ENCODE measurements around the gene DPYSL4. TPM values are rescaled to one million over a fixed set of nuclear protein-coding genes. Genes with fewer than 3 reads are reported as not detected.

The DPYSL4 gene
- total RNA-seq = 54.6 and 55.9 TPM in 2 replicates
- long read RNA-seq, partial matches to known transcripts = 1 of 2 reads
- long read RNA-seq, other reads (novel, unspliced or antisense) = 1 of 2 reads

DNA sequence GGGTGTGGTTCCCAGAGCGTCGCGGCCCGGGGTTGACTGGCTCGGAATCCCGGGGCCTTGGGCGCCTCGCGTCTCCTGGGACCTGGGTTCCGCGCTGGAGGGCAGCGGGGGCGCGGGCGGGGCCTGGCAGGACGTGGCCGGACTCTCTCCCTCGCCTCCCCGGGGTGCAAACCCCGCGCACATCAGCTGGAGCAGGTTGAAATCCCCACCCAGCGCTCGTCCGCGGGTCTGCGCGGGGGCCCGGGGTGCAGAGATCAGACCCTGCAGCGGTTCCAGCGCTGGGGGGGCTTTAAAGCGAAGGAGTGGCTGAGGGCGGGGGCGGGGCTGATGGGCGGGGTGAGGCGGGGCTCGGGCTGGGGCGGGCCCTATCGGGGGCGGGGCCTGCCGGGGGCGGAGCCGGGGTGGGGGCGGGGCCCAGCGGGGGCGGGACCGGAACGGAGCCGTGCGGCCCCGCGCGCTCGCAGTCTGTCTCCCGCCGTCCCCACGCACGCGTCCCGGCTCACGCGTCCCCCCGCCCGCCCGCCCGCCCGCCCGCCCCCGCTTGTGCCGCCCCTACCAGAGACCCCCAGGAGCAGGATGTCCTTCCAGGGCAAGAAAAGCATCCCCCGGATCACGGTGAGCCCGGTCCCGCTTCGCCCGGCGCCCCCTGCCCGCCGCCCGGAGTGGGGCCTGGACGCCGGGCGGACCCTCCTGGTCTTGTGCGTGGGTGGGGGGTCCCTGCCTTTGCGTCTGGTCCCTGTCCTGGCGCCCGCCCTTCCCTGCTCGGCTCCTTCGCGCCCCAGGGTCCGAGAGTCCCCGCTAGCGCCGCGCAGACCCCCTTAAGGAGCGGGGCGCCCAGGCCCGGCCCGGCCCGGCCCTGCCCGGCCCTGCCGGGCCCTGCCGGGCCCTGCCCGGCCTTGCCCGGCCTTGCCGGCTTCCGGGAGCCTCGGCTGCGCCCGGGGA, at the start of gene DPYSL4:
TSS of gene DPYSL4 (plus strand) at position 461 of the 942 bp plus-strand sequence. CDS start at position 577, 116 bp downstream.
- Mint-ChIP-seq H3K36me3 (ENCODE audit: insufficient read depth) (peaks cover 12% of the 10 kb centered on the region), H3K4me1 (ENCODE audit: low read depth) (peaks cover 5% of the 10 kb centered on the region), H3K27me3 (peaks cover 56% of the 10 kb centered on the region), H3K4me3 (ENCODE audit: low read depth) (peak within 1 kb of the TSS; percentile 73), H3K27ac (no peak within 1 kb of the TSS), H3K9me3 (ENCODE audit: low read depth) (no peaks in the 10 kb centered on the region)
- DNase-seq (ENCODE audit: low spot score, unreplicated experiment) = no peak
- TF ChIP-seq, protein P1, sequence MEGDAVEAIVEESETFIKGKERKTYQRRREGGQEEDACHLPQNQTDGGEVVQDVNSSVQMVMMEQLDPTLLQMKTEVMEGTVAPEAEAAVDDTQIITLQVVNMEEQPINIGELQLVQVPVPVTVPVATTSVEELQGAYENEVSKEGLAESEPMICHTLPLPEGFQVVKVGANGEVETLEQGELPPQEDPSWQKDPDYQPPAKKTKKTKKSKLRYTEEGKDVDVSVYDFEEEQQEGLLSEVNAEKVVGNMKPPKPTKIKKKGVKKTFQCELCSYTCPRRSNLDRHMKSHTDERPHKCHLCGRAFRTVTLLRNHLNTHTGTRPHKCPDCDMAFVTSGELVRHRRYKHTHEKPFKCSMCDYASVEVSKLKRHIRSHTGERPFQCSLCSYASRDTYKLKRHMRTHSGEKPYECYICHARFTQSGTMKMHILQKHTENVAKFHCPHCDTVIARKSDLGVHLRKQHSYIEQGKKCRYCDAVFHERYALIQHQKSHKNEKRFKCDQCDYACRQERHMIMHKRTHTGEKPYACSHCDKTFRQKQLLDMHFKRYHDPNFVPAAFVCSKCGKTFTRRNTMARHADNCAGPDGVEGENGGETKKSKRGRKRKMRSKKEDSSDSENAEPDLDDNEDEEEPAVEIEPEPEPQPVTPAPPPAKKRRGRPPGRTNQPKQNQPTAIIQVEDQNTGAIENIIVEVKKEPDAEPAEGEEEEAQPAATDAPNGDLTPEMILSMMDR (IDR thresholded peaks at IDR 0.05; ENCODE audit: unreplicated experiment) = no peak

DNA sequence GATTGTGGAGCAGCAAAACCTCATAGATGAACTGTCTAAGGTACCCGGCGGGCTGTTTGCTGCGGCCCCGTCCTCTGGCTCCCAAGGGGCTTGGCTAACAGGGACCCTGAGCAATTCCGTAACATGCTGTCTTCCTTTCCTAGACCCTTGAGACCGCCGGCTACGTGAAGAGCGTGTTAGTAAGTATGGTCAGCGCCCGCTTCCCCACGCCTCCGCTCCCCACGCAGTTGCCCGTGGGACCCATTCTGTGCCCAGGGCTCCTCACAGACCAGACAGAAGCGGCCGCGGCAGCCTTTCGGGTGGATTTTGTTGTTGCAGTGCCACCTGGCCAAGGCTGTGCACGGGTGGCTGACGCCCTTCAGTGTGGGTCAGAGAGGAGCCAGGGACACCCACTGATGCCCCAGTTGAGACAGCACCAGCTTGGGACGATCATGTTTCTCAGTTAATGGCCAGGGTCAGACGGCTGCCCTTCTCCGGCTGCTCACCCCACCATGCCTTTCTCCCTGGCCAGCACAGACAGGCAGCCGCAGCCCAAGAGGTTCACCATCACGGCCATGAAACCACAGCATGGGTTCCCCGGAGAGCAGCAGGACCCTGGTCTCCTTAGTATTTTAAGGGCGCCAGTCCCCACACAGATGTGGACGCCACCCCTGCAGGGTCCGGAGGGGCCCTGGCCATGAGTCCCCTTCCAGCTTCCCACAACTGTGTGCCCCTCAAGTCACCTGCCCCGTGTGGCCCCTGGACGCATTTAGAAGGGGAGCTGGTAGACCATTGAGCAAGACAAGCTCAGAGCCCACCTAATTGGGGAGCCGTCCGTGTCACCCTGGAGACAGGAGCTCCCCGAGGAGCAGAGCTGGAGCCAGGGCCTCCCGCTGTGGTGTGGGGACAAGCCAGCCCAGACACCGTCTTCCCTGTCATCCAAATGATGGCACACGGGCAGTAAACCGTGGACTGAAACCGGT, 49.4 kb upstream of the DPYSL4 start:
- H3K4me3 Mint-ChIP-seq (ENCODE audit: low read depth) = no peak overlapping the region
- no peak overlapping the region for H3K27ac Mint-ChIP-seq
- no peak for DNase-seq (ENCODE audit: low spot score, unreplicated experiment)
- no peaks in the 10 kb centered on the region for H3K4me1 Mint-ChIP-seq (ENCODE audit: low read depth)
- no peaks in the 10 kb centered on the region for H3K9me3 Mint-ChIP-seq (ENCODE audit: low read depth)
- TF ChIP-seq, protein P1 (IDR thresholded peaks at IDR 0.05; ENCODE audit: unreplicated experiment) = no peak
- no peaks in the 10 kb centered on the region for H3K36me3 Mint-ChIP-seq (ENCODE audit: insufficient read depth)
- peaks cover 6% of the 10 kb centered on the region for H3K27me3 Mint-ChIP-seq

DNA sequence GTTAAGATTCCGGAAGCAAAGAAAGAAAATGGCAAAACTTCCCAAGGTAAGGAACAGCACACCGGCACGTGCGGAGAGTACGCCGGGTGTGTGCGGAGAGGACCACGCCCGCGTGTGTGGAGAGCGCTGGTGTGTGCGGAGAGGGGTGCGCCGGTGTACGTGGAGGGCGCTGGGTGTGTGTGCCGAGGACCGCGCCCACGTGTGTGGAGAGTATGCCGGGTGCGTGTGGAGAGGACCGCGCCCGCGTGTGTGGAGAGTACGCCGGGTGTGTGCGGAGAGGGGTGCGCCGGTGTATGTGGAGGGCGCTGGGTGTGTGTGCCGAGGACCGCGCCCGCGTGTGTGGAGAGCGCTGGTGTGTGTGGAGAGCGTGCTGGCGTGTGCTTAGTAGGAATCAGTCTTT, 48.6 kb upstream of the DPYSL4 start:
- DNase-seq (ENCODE audit: low spot score, unreplicated experiment) = no peak
- peaks cover 5% of the 10 kb centered on the region for H3K27me3 Mint-ChIP-seq
- TF ChIP-seq, protein P1 (IDR thresholded peaks at IDR 0.05; ENCODE audit: unreplicated experiment) = no peak
- H3K4me1 Mint-ChIP-seq (ENCODE audit: low read depth) = no peaks in the 10 kb centered on the region
- H3K4me3 Mint-ChIP-seq (ENCODE audit: low read depth) = no peak overlapping the region
- H3K36me3 Mint-ChIP-seq (ENCODE audit: insufficient read depth) = no peaks in the 10 kb centered on the region
- H3K9me3 Mint-ChIP-seq (ENCODE audit: low read depth) = no peaks in the 10 kb centered on the region
- no peak overlapping the region for H3K27ac Mint-ChIP-seq

DNA sequence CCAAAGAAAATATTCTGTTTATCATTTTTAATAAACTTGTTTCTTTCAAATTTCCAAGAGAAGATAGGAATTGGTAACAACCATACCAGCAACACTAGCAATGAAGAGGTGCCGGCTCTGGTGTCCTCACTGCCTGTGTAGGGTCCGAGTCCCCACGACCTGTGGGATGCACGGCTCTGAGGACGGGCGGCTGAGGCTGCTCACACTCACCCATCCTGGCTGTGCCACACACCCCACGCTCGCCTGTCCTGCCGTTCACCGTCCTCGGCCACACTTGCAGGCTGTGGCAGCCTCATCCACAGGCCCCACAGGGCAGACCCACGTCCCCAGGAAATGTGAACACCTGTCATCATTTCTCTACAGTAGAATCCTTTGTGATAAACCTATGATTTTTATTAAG, 48.2 kb upstream of the DPYSL4 start:
- Mint-ChIP-seq H3K4me3 (ENCODE audit: low read depth) (no peak overlapping the region), H3K27me3 (peaks cover 6% of the 10 kb centered on the region), H3K9me3 (ENCODE audit: low read depth) (no peaks in the 10 kb centered on the region), H3K36me3 (ENCODE audit: insufficient read depth) (no peaks in the 10 kb centered on the region), H3K4me1 (ENCODE audit: low read depth) (no peaks in the 10 kb centered on the region), H3K27ac (no peak overlapping the region)
- TF ChIP-seq, protein P1 (IDR thresholded peaks at IDR 0.05; ENCODE audit: unreplicated experiment) = no peak
- no peak for DNase-seq (ENCODE audit: low spot score, unreplicated experiment)

DNA sequence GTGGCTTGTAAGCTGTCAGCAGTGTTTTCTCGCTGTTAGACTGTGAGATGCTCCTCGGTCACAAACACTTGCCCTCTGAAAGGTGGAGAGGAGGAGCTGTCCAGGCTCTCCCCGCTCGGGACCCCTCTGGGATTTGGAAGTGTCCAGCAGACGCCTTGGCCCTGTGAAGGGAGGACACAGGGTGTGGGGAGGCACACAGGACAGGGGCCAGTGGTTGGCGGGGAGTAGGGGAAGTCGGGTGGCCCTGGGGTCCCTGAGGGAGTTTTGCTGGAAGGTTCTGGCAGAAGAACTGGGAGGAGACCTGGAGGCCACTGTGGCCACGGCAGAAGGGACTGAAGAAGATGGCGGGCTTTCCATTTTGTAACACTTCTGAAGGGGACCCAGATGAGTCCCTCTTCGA, 47.2 kb upstream of the DPYSL4 start:
- no peaks in the 10 kb centered on the region for H3K4me1 Mint-ChIP-seq (ENCODE audit: low read depth)
- peaks cover 6% of the 10 kb centered on the region for H3K27me3 Mint-ChIP-seq
- no peaks in the 10 kb centered on the region for H3K9me3 Mint-ChIP-seq (ENCODE audit: low read depth)
- no peak for DNase-seq (ENCODE audit: low spot score, unreplicated experiment)
- no peak overlapping the region for H3K27ac Mint-ChIP-seq
- H3K4me3 Mint-ChIP-seq (ENCODE audit: low read depth) = no peak overlapping the region
- H3K36me3 Mint-ChIP-seq (ENCODE audit: insufficient read depth) = no peaks in the 10 kb centered on the region
- TF ChIP-seq, protein P1 (IDR thresholded peaks at IDR 0.05; ENCODE audit: unreplicated experiment) = no peak

Measured in progenitor cell of endocrine pancreas (in vitro differentiated cells).